ENCODE measurements around the gene SLC47A1.

- TF ChIP-seq POLR2A (IDR thresholded peaks at IDR 0.05) (no peak), CTCF (IDR thresholded peaks at IDR 0.05) (no peak), POLR2AphosphoS5 (IDR thresholded peaks at IDR 0.05) (no peak)
These were observed 32.3 kb downstream of the SLC47A1 start for GRCh38 chr17:19565817-19566575.

All from stomach (tissue), 4 donors.